Peyer's patch (tissue), 4 donors: ENCODE results near the gene UBE2L6. TPM values are rescaled to one million over a fixed set of nuclear protein-coding genes. Genes with fewer than 3 reads are reported as not detected.

Source experiments
- DNase-seq, 3 donors: peaks; one replicate each; pipeline ENCODE4 v3.0.0-alpha.2; 2017 to 2019
- H3K27ac ChIP-seq, 4 donors: fragments of 200-600 bp; sonication (generic); one replicate each; pipeline ENCODE4 v1.5.1; 2016 to 2019
- H3K27me3 ChIP-seq, 2 donors: fragments of 200-600 bp; sonication (generic); one replicate each; pipeline ENCODE4 v1.5.1; 2019
- H3K36me3 ChIP-seq, 3 donors: fragments of 200-600 bp; sonication (generic); one replicate each; pipeline ENCODE4 v1.5.1; 2016 to 2019
- H3K4me1 ChIP-seq, 4 donors: fragments of 200-600 bp; sonication (generic); one replicate each; pipeline ENCODE4 v1.5.1; 2016 to 2019
- H3K4me3 ChIP-seq, 4 donors: fragments of 200-600 bp; sonication (generic); 1 replicate in 3 of 4; 2 replicates in 1 of 4; pipeline ENCODE4 v1.5.1; 2016 to 2019; ENCODE audit warnings: mild to moderate bottlenecking in 1 of 4
- H3K9me3 ChIP-seq, 4 donors: fragments of 200-600 bp; sonication (generic); one replicate each; pipeline ENCODE4 v1.5.1; 2016 to 2019; ENCODE audit warnings: mild to moderate bottlenecking in 1 of 4
- CTCF ChIP-seq, 6 experiments: fragments of 450-650 bp in 4 of 6; fragments of 200-600 bp in 2 of 6; sonication (generic) in 1 of 6; IDR thresholded peaks; one replicate each; pipeline ENCODE4 v1.5.1; 2017 to 2019; ENCODE audit warnings: antibody characterized with exemption in 6 of 6, mild to moderate bottlenecking in 3 of 6, moderate library complexity in 1 of 6
- POLR2A ChIP-seq, 2 donors: fragments of 450-650 bp; IDR thresholded peaks; one replicate each; pipeline ENCODE4 v1.5.1; 2017; ENCODE audit warnings: antibody characterized with exemption in 2 of 2, mild to moderate bottlenecking in 2 of 2, moderate library complexity in 2 of 2
- total RNA-seq, 4 donors: library from RNA; depleted of rRNA; stranded (reverse); fragments of >200 nt; gene quantifications; one replicate each; pipeline ENCODE4 v1.1.0, GENCODE V29; 2016

The UBE2L6 gene
- total RNA-seq, 4 donors from 2014 or later = 15.6 to 66.0 (median 25.1) TPM

DNA sequence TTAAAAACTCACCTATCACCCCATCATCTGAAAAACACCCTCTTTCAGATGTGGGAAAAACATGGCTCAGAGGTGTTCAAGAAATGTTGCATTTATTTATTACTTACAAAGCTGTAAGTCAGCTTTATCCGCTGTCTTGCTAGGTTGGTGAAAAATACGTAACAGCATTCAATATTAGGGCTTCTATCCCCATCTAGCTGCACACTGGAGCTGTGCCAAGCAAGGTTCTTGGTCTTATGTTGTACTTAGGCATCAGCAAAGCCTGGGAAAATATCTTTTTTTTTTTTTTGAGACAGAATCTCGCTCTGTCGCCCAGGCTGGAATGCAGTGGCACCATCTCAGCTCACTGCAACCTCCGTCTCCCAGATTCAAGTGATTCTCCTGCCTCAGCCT lies 37.6 kb upstream of the UBE2L6 start:
- no peaks in the 10 kb centered on the region for H3K4me1 ChIP-seq
- H3K9me3 ChIP-seq = no peaks in the 10 kb centered on the region
- H3K4me3 ChIP-seq = no peak overlapping the region
- no peak for TF ChIP-seq CTCF (IDR thresholded peaks at IDR 0.05)
- TF ChIP-seq POLR2A (IDR thresholded peaks at IDR 0.05) = no peak
- H3K36me3 ChIP-seq = peaks cover 0 to 12% (median 0%) of the 10 kb centered on the region in 3 donors
- no peak for DNase-seq
- no peak overlapping the region for H3K27ac ChIP-seq
- H3K27me3 ChIP-seq = no peaks in the 10 kb centered on the region

DNA sequence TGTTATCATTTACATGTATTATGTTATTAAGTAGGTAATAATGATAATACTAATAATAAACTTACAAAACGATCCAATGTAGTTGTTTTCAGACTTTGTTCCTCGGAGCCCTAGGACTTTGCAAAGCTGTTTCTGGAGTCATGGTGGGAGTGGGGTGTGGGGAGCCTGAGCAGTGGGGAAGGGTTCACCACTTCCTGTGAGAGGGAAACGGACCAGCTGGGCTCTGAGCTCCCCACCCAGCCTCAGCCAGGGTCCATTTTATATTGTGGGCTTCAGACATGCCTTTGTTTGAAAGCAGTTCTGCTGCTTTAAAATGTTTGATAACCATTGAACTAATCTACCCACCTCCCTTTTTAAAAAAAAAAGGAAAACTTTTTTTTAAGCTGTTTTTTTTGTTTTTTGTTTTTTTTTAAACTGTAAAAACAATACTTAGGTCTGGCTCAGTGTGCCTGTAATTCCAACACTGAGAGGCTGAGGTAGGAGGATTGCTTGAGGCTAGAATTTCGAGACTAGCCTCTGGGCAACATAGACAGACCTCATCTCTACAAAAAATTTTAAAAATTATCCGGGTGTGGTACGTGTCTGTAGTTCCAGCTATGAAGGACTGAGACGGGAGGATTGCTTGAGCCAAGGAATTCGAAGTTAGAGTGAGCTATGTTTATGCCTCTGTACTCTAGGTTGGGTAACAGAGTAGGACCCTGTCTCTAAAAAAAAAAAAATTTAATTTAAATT lies 37.0 kb upstream of the UBE2L6 start:
- H3K36me3 ChIP-seq = peaks cover 0 to 12% (median 0%) of the 10 kb centered on the region in 3 donors
- DNase-seq = no peak

DNA sequence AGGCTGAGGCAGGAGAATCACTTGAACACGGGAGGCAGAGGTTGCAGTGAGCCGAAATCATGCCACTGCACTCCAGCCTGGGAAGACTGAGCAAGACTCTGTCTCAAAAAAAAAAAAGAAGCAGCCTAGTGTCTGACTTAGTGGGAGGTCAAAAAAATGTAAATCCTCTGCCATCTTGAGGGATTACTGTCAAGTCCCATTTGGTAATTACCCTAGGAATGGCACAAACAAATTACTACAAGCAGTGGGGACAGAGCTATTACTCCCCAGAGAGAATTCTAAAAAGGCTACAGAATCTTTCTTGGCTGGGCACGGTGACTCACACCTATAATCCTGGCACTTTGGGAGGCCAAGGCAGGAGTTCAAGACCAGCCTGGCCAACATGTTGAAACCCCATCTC lies 33.8 kb upstream of the UBE2L6 start:
- Histone ChIP-seq H3K27me3 (no peaks in the 10 kb centered on the region), H3K36me3 (peaks cover 0 to 8% (median 0%) of the 10 kb centered on the region in 3 donors)

More for the DNA sequence above, 37.0 kb upstream of the UBE2L6 start:
- no peak overlapping the region for H3K4me3 ChIP-seq
- H3K9me3 ChIP-seq = no peaks in the 10 kb centered on the region
- no peaks in the 10 kb centered on the region for H3K4me1 ChIP-seq
- H3K27me3 ChIP-seq = no peaks in the 10 kb centered on the region
- H3K27ac ChIP-seq = no peak overlapping the region
- no peak for TF ChIP-seq CTCF (IDR thresholded peaks at IDR 0.05)

DNA sequence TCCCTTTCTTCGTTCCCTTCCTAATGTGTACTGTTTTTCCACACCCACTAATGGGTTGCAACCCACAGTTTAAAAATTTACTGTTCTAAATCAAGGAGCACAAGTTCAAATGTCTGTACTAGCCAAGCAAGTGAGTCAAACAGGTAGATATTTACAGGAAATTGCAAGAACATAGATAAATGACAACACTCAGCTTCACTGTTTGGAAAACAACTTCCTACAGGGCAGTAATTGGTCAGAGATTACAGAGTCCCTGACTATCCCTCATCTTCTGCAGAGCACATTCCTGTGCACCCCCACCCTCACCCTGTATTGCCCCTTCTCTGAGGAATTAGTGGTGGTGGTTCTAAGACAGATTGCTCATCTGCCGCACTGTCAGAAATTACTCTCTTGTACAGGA lies 31.9 kb upstream of the UBE2L6 start:
- no peak for DNase-seq
- TF ChIP-seq POLR2A (IDR thresholded peaks at IDR 0.05) (no peak), CTCF (IDR thresholded peaks at IDR 0.05) (no peak)
- no peaks in the 10 kb centered on the region for H3K27me3 ChIP-seq
- H3K4me1 ChIP-seq = no peaks in the 10 kb centered on the region
- H3K36me3 ChIP-seq = no peaks in the 10 kb centered on the region
- no peaks in the 10 kb centered on the region for H3K9me3 ChIP-seq
- peak overlapping the region in 2 of 4 donors; percentile 88 to 90 for H3K27ac ChIP-seq
- peak overlapping the region in 1 of 4 donors; percentile 48 for H3K4me3 ChIP-seq

More for the DNA sequence above, 33.8 kb upstream of the UBE2L6 start:
- H3K27ac ChIP-seq = no peak overlapping the region
- H3K4me3 ChIP-seq = no peak overlapping the region
- H3K4me1 ChIP-seq = no peaks in the 10 kb centered on the region
- H3K9me3 ChIP-seq = no peaks in the 10 kb centered on the region
- TF ChIP-seq POLR2A (IDR thresholded peaks at IDR 0.05) = no peak
- TF ChIP-seq CTCF (IDR thresholded peaks at IDR 0.05) = no peak
- no peak for DNase-seq

- Histone ChIP-seq H3K27ac (peak overlapping the region in 3 of 4 donors; percentile 81 to 90 (median 88)), H3K27me3 (no peaks in the 10 kb centered on the region), H3K4me3 (peak overlapping the region in 2 of 4 donors; percentile 48 to 58), H3K9me3 (no peaks in the 10 kb centered on the region), H3K36me3 (no peaks in the 10 kb centered on the region), H3K4me1 (no peaks in the 10 kb centered on the region)
- no peak for DNase-seq
- TF ChIP-seq CTCF (IDR thresholded peaks at IDR 0.05) (no peak), POLR2A (IDR thresholded peaks at IDR 0.05) (no peak)
Observed at GRCh38 chr11:57598831-57599155, 31.3 kb upstream of the UBE2L6 start.
